NCI-H510A (cell line): ENCODE data around the gene SMNDC1.
"Not testable (repeated sequence)": the region's sequence is repeated elsewhere in the genome, so short reads cannot be mapped to it uniquely, and the experiment has no call there.

Source experiments
- DNase-seq: peaks from one replicate; lab custom pipeline; 2025; lab: John Stamatoyannopoulos, UW

Gene SMNDC1

GRCh38 chr10:110304780-110305421 is at the start of gene SMNDC1:
Gene SMNDC1, minus strand, starts transcription at chr10:110304920. Its CDS starts 1,333 bp downstream, at chr10:110303587.
- peak; percentile 98 for DNase-seq

- no peak for DNase-seq
Observed at GRCh38 chr10:110354322-110354766, 49.6 kb upstream of the SMNDC1 start.

- DNase-seq: no peak
Observed at GRCh38 chr10:110353244-110354119, 48.8 kb upstream of the SMNDC1 start.

GRCh38 chr10:110352930-110353243 is 48.2 kb upstream of the SMNDC1 start:
- DNase-seq: no peak

GRCh38 chr10:110350812-110351211 is 46.1 kb upstream of the SMNDC1 start:
- DNase-seq: no peak

- no peak for DNase-seq
Observed at GRCh38 chr10:110349831-110350230, 45.1 kb upstream of the SMNDC1 start.

GRCh38 chr10:110349386-110349785 is 44.7 kb upstream of the SMNDC1 start:
- no peak for DNase-seq

GRCh38 chr10:110348336-110348735 is 43.6 kb upstream of the SMNDC1 start:
- DNase-seq: no peak

- no peak for DNase-seq
Observed at GRCh38 chr10:110346914-110347313, 42.2 kb upstream of the SMNDC1 start.

- no peak for DNase-seq
Observed at GRCh38 chr10:110345286-110345685, 40.6 kb upstream of the SMNDC1 start.

GRCh38 chr10:110344622-110345021 is 39.9 kb upstream of the SMNDC1 start:
- DNase-seq: no peak

GRCh38 chr10:110343947-110344346 is 39.2 kb upstream of the SMNDC1 start:
- DNase-seq: no peak

GRCh38 chr10:110340816-110341215 is 36.1 kb upstream of the SMNDC1 start:
- DNase-seq: no peak

GRCh38 chr10:110340122-110340521 is 35.4 kb upstream of the SMNDC1 start:
- no peak for DNase-seq

- no peak for DNase-seq
Observed at GRCh38 chr10:110337906-110338305, 33.2 kb upstream of the SMNDC1 start.

GRCh38 chr10:110337401-110337800 is 32.7 kb upstream of the SMNDC1 start:
- no peak for DNase-seq

- no peak for DNase-seq
Observed at GRCh38 chr10:110336111-110336721, 31.5 kb upstream of the SMNDC1 start.

GRCh38 chr10:110335314-110336064 is 30.8 kb upstream of the SMNDC1 start:
- DNase-seq: no peak

GRCh38 chr10:110334061-110334656 is 29.4 kb upstream of the SMNDC1 start:
- no peak for DNase-seq

- not testable (repeated sequence) for DNase-seq
Observed at GRCh38 chr10:110331226-110331795, 26.6 kb upstream of the SMNDC1 start.

- no peak for DNase-seq
Observed at GRCh38 chr10:110330675-110331074, 26.0 kb upstream of the SMNDC1 start.
